Liver (tissue), 9 donors: ENCODE results near the gene ANXA6. TPM values are rescaled to one million over a fixed set of nuclear protein-coding genes. Genes with fewer than 3 reads are reported as not detected.

Source experiments
- DNase-seq: peaks from one replicate; pipeline ENCODE4 v3.0.0-alpha.2; 2017; ENCODE audit warnings: low spot score
- H3K27ac ChIP-seq, 2 donors: one replicate each; pipeline ENCODE4 v1.7.0; 2013; ENCODE audit warnings: inconsistent platforms in 2 of 2, low read length in 2 of 2, control low read depth in 1 of 2, low read depth in 1 of 2, mild to moderate bottlenecking in 1 of 2
- H3K27me3 ChIP-seq, 4 donors: one replicate each; pipeline versions ENCODE4 v1.6.1 to v1.7.0; 2013; ENCODE audit warnings: low read length in 3 of 4, inconsistent platforms in 1 of 4, mild to moderate bottlenecking in 1 of 4, moderate library complexity in 1 of 4; ENCODE audit not compliant: control insufficient read depth in 4 of 4, insufficient read depth in 4 of 4
- H3K36me3 ChIP-seq, 4 donors: one replicate each; pipeline versions ENCODE4 v1.6.1 to v1.7.0; 2013; ENCODE audit warnings: low read length in 3 of 4, mild to moderate bottlenecking in 3 of 4, low read depth in 1 of 4, moderate library complexity in 1 of 4; ENCODE audit not compliant: control insufficient read depth in 4 of 4, insufficient read depth in 3 of 4
- H3K4me1 ChIP-seq, 4 donors: one replicate each; pipeline versions ENCODE4 v1.6.1 to v1.7.0; 2013; ENCODE audit warnings: low read length in 3 of 4, mild to moderate bottlenecking in 3 of 4, moderate library complexity in 1 of 4; ENCODE audit not compliant: control insufficient read depth in 4 of 4, insufficient read depth in 4 of 4
- H3K4me3 ChIP-seq, 3 donors: one replicate each; pipeline versions ENCODE4 v1.6.1 to v1.7.0; 2013; ENCODE audit warnings: low read length in 3 of 3, control low read depth in 1 of 3, low read depth in 1 of 3, mild to moderate bottlenecking in 1 of 3
- H3K9ac ChIP-seq, 2 donors: one replicate each; pipeline ENCODE4 v1.7.0; 2013; ENCODE audit warnings: low read length in 2 of 2, mild to moderate bottlenecking in 2 of 2, moderate library complexity in 2 of 2, control low read depth in 1 of 2, low read depth in 1 of 2
- H3K9me3 ChIP-seq, 4 donors: one replicate each; pipeline versions ENCODE4 v1.6.1 to v1.7.0; 2013; ENCODE audit warnings: low read length in 3 of 4; ENCODE audit not compliant: control insufficient read depth in 4 of 4
- CTCF ChIP-seq: fragments of 150-350 bp; IDR thresholded peaks from 2 replicates; pipeline ENCODE4 v1.5.1; 2017; ENCODE audit warnings: improper control_type of control experiment, low read depth, low read length; ENCODE audit not compliant: missing input control
- EGR1 ChIP-seq, 2 donors: IDR thresholded peaks; 2 replicates each; pipeline ENCODE4 v1.6.1; 2016 to 2018; ENCODE audit warnings: antibody characterized with exemption in 2 of 2, low read depth in 2 of 2
- FOXA1 ChIP-seq: IDR thresholded peaks from 2 replicates; pipeline ENCODE4 v1.6.1; 2016; ENCODE audit warnings: antibody characterized with exemption
- FOXA2 ChIP-seq: IDR thresholded peaks from 2 replicates; pipeline ENCODE4 v1.6.1; 2016; ENCODE audit warnings: antibody characterized with exemption
- GABPA ChIP-seq, 2 donors: IDR thresholded peaks in 1 of 2; conservative IDR thresholded peaks in 1 of 2; 2 replicates each; pipeline ENCODE4 v1.6.1; 2016; ENCODE audit warnings: antibody characterized with exemption in 2 of 2, mild to moderate bottlenecking in 1 of 2, moderate library complexity in 1 of 2
- HNF4A ChIP-seq, 2 donors: conservative IDR thresholded peaks; 2 replicates each; pipeline ENCODE4 v1.6.1; 2016; ENCODE audit warnings: antibody characterized with exemption in 2 of 2, mild to moderate bottlenecking in 2 of 2
- HNF4G ChIP-seq: IDR thresholded peaks from 2 replicates; pipeline ENCODE4 v1.6.1; 2016; ENCODE audit warnings: antibody characterized with exemption
- JUND ChIP-seq, 2 donors: IDR thresholded peaks; 2 replicates each; pipeline ENCODE4 v1.6.1; 2016; ENCODE audit warnings: antibody characterized with exemption in 2 of 2
- MAX ChIP-seq: IDR thresholded peaks from 2 replicates; pipeline ENCODE4 v1.6.1; 2016; ENCODE audit warnings: antibody characterized with exemption
- NR2F2 ChIP-seq: IDR thresholded peaks from 2 replicates; pipeline ENCODE4 v1.6.1; 2016; ENCODE audit warnings: antibody characterized with exemption
- RAD21 ChIP-seq, 2 donors: IDR thresholded peaks; 2 replicates each; pipeline ENCODE4 v1.6.1; 2016; ENCODE audit warnings: antibody characterized with exemption in 2 of 2, mild to moderate bottlenecking in 2 of 2
- REST ChIP-seq: IDR thresholded peaks from 2 replicates; pipeline ENCODE4 v1.6.1; 2016; ENCODE audit warnings: antibody characterized with exemption, mild to moderate bottlenecking
- RXRA ChIP-seq, 2 donors: IDR thresholded peaks; 2 replicates each; pipeline ENCODE4 v1.6.1; 2017 to 2018; ENCODE audit warnings: antibody characterized with exemption in 2 of 2, mild to moderate bottlenecking in 1 of 2
- SP1 ChIP-seq: IDR thresholded peaks from 2 replicates; pipeline ENCODE4 v1.6.1; 2018; ENCODE audit warnings: antibody characterized with exemption, mild to moderate bottlenecking
- TAF1 ChIP-seq: conservative IDR thresholded peaks from 2 replicates; pipeline ENCODE4 v1.6.1; 2016; ENCODE audit warnings: antibody characterized with exemption, mild to moderate bottlenecking
- YY1 ChIP-seq: IDR thresholded peaks from 2 replicates; pipeline ENCODE4 v1.6.1; 2016; ENCODE audit warnings: antibody characterized with exemption, mild to moderate bottlenecking
- ZBTB33 ChIP-seq: IDR thresholded peaks from 2 replicates; pipeline ENCODE4 v1.6.1; 2016; ENCODE audit warnings: antibody characterized with exemption
- WGBS: extraction: QIAGEN DNeasy Blood & Tissue Kit; methylation state at CpG from one replicate; pipeline ENCODE4 v1.1.7; 2013; 5-methylcytosine and 5-hydroxymethylcytosine counted together
- polyA plus RNA-seq, 2 donors: library from polyadenylated mRNA; stranded (reverse) in 1 of 2; unstranded in 1 of 2; fragments of 200-250 nt in 1 of 2; fragments of >200 nt in 1 of 2; fragmentation: Nextera tagmentation in 1 of 2; extraction: Ambion mirVana in 1 of 2; gene quantifications; one replicate each; pipeline versions ENCODE4 v1.2.1 to v1.2.3, GENCODE V29; 2013 to 2015
- total RNA-seq, 2 donors: library from RNA; depleted of rRNA; stranded (reverse); fragments of >200 nt; gene quantifications; one replicate each; pipeline ENCODE4 v1.2.3, GENCODE V29; 2014
- TF ChIP-seq, protein P1 (sequence below): IDR thresholded peaks from 2 replicates; pipeline ENCODE4 v1.6.1; 2016; ENCODE audit warnings: antibody characterized with exemption
- donor health status: healthy.
- donor health status: healthy.
- donor health status: healthy.
- donor health status: healthy.
- donor health status: healthy.

ANXA6 gene
- total and polyA plus RNA-seq, 4 donors = 52.7 to 215 (median 126) TPM

- H3K36me3 ChIP-seq = peaks cover 0 to 10% (median 6%) of the 10 kb centered on the region in 4 donors
- no peak for DNase-seq
- 78% methylated on average over 2 of the region's 2 CpGs for WGBS
- H3K27me3 ChIP-seq = no peaks in the 10 kb centered on the region
- H3K9me3 ChIP-seq = no peaks in the 10 kb centered on the region
- no peak overlapping the region for H3K9ac ChIP-seq
- no peak overlapping the region for H3K4me3 ChIP-seq
- no peaks in the 10 kb centered on the region for H3K4me1 ChIP-seq
- no peak for TF ChIP-seq CTCF
- TF ChIP-seq, protein P1, sequence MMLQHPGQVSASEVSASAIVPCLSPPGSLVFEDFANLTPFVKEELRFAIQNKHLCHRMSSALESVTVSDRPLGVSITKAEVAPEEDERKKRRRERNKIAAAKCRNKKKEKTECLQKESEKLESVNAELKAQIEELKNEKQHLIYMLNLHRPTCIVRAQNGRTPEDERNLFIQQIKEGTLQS = no peak
- no peak for TF ChIP-seq JUND (IDR thresholded peaks at IDR 0.05)
- no peak for TF ChIP-seq EGR1 (IDR thresholded peaks at IDR 0.05; ENCODE audit: low read depth in 2 of 2)
- TF ChIP-seq SP1 = no peak
- TF ChIP-seq GABPA (IDR thresholded peaks at IDR 0.05 in 1 of 2, conservative IDR thresholded peaks at IDR 0.05 in 1 of 2) = no peak
- TF ChIP-seq YY1 = no peak
- no peak for TF ChIP-seq HNF4G
- no peak for TF ChIP-seq RXRA (IDR thresholded peaks at IDR 0.05)
- no peak for TF ChIP-seq NR2F2
- no peak for TF ChIP-seq HNF4A (conservative IDR thresholded peaks at IDR 0.05)
- no peak for TF ChIP-seq FOXA1
- no peak for TF ChIP-seq FOXA2
- TF ChIP-seq MAX = no peak
- no peak for TF ChIP-seq REST
- no peak for TF ChIP-seq RAD21 (IDR thresholded peaks at IDR 0.05)
- no peak overlapping the region for H3K27ac ChIP-seq
These were observed 31.6 kb upstream of the ANXA6 start for GRCh38 chr5:151189151-151189550.

- DNase-seq = no peak
- H3K9me3 ChIP-seq = no peaks in the 10 kb centered on the region
- no peaks in the 10 kb centered on the region for H3K4me1 ChIP-seq
- H3K9ac ChIP-seq = no peak overlapping the region
- 94% methylated on average over 4 of the region's 4 CpGs for WGBS
- no peak overlapping the region for H3K4me3 ChIP-seq
- no peak overlapping the region for H3K27ac ChIP-seq
- no peaks in the 10 kb centered on the region for H3K27me3 ChIP-seq
- peaks cover 0 to 12% (median 7%) of the 10 kb centered on the region in 4 donors for H3K36me3 ChIP-seq
- no peak for TF ChIP-seq TAF1
- TF ChIP-seq, protein P1 = no peak
- TF ChIP-seq CTCF = no peak
- TF ChIP-seq RXRA (IDR thresholded peaks at IDR 0.05) = no peak
- TF ChIP-seq YY1 = no peak
- no peak for TF ChIP-seq MAX
- no peak for TF ChIP-seq ZBTB33
- no peak for TF ChIP-seq HNF4G
These were observed 29.0 kb upstream of the ANXA6 start for GRCh38 chr5:151186538-151186937.
